ENCODE results near the gene ADAM15. TPM values are rescaled to one million over a fixed set of nuclear protein-coding genes. Genes with fewer than 3 reads are reported as not detected.

The ADAM15 gene
- total RNA-seq, 1 donor from 2014 or later: 82.2 TPM

GRCh38 chr1:155007251-155007828, 43.8 kb upstream of the ADAM15 start:
- Mint-ChIP-seq H3K27me3 (ENCODE audit: low read depth) (no peaks in the 10 kb centered on the region), H3K9me3 (no peaks in the 10 kb centered on the region), H3K36me3 (ENCODE audit: low read depth) (no peaks in the 10 kb centered on the region), H3K4me1 (peaks cover 24% of the 10 kb centered on the region), H3K4me3 (peak overlapping the region; percentile 79), H3K27ac (ENCODE audit: unreplicated experiment) (no peak overlapping the region)
- TF ChIP-seq CTCF (conservative IDR thresholded peaks at IDR 0.05): no peak
- no peak for DNase-seq (ENCODE audit: low read depth, low spot score)

- Mint-ChIP-seq H3K4me1 (peaks cover 26% of the 10 kb centered on the region), H3K9me3 (no peaks in the 10 kb centered on the region), H3K27ac (ENCODE audit: unreplicated experiment) (no peak overlapping the region), H3K36me3 (ENCODE audit: low read depth) (no peaks in the 10 kb centered on the region), H3K27me3 (ENCODE audit: low read depth) (no peaks in the 10 kb centered on the region), H3K4me3 (no peak overlapping the region)
- no peak for DNase-seq (ENCODE audit: low read depth, low spot score)
- no peak for TF ChIP-seq CTCF (conservative IDR thresholded peaks at IDR 0.05)
Measured at GRCh38 chr1:155008015-155008941, 42.8 kb upstream of the ADAM15 start.

- Mint-ChIP-seq H3K27me3 (ENCODE audit: low read depth) (no peaks in the 10 kb centered on the region), H3K27ac (ENCODE audit: unreplicated experiment) (no peak overlapping the region), H3K9me3 (no peaks in the 10 kb centered on the region), H3K4me3 (no peak overlapping the region), H3K36me3 (ENCODE audit: low read depth) (no peaks in the 10 kb centered on the region), H3K4me1 (peaks cover 18% of the 10 kb centered on the region)
- DNase-seq (ENCODE audit: low read depth, low spot score): no peak
- no peak for TF ChIP-seq CTCF (conservative IDR thresholded peaks at IDR 0.05)
Measured at GRCh38 chr1:155009221-155009711, 41.9 kb upstream of the ADAM15 start.

GRCh38 chr1:155009742-155010141, 41.4 kb upstream of the ADAM15 start:
- Mint-ChIP-seq H3K27ac (ENCODE audit: unreplicated experiment) (no peak overlapping the region), H3K9me3 (no peaks in the 10 kb centered on the region), H3K27me3 (ENCODE audit: low read depth) (no peaks in the 10 kb centered on the region), H3K36me3 (ENCODE audit: low read depth) (no peaks in the 10 kb centered on the region), H3K4me1 (peaks cover 15% of the 10 kb centered on the region), H3K4me3 (no peak overlapping the region)
- no peak for TF ChIP-seq CTCF (conservative IDR thresholded peaks at IDR 0.05)
- no peak for DNase-seq (ENCODE audit: low read depth, low spot score)

GRCh38 chr1:155010211-155010918, 40.8 kb upstream of the ADAM15 start:
- TF ChIP-seq CTCF (conservative IDR thresholded peaks at IDR 0.05): no peak
- Mint-ChIP-seq H3K4me3 (no peak overlapping the region), H3K36me3 (ENCODE audit: low read depth) (no peaks in the 10 kb centered on the region), H3K27me3 (ENCODE audit: low read depth) (no peaks in the 10 kb centered on the region), H3K9me3 (no peaks in the 10 kb centered on the region), H3K4me1 (peaks cover 15% of the 10 kb centered on the region), H3K27ac (ENCODE audit: unreplicated experiment) (no peak overlapping the region)
- no peak for DNase-seq (ENCODE audit: low read depth, low spot score)

All from neural crest cell (in vitro differentiated cells).